ENCODE measurements around the gene EIF4B. TPM values are rescaled to one million over a fixed set of nuclear protein-coding genes. Genes with fewer than 3 reads are reported as not detected.

The EIF4B gene
- total RNA-seq, 1 experiment from 2014 or later: 713 TPM

- peak overlapping the region; percentile 74 for H3K4me2 ChIP-seq (ENCODE audit: insufficient read depth, insufficient read length, low read length)
- peaks cover 17% of the 10 kb centered on the region; the same call in 1 of the 2 replicates for H3K4me1 ChIP-seq (ENCODE audit: insufficient read depth, low read length)
- no CpG with 5 or more reads among the region's 4 CpGs for WGBS (ENCODE audit: extremely low coverage, insufficient read length, low lambda C conversion rate)
- H3K23ac ChIP-seq (ENCODE audit: insufficient read length, low read depth, low read length): no peak overlapping the region
- H3K27ac ChIP-seq (ENCODE audit: insufficient read length, low read depth, low read length): no peak overlapping the region
- no peak overlapping the region for H2BK120ac ChIP-seq (ENCODE audit: low read depth, low read length, poor library complexity, severe bottlenecking)
- DNase-seq: no peak
- peaks cover 12% of the 10 kb centered on the region for H3K23me2 ChIP-seq (ENCODE audit: insufficient read length, low read depth, low read length, poor library complexity, severe bottlenecking)
- no peak overlapping the region for H3K9ac ChIP-seq (ENCODE audit: extremely low read depth, insufficient read length, low read length)
- no peak overlapping the region for H4K8ac ChIP-seq (replicated peaks; ENCODE audit: insufficient read length, low read depth, low read length)
- H3K4ac ChIP-seq (ENCODE audit: low read depth, low read length): no peak overlapping the region
- no peaks in the 10 kb centered on the region for H4K20me1 ChIP-seq (ENCODE audit: control insufficient read depth, insufficient read depth, insufficient read length)
- Mint-ChIP-seq H3K9me3 (no peaks in the 10 kb centered on the region; a peak in 1 of 5 replicates), H3K4me1 (peaks cover 66 to 74% of the 10 kb centered on the region in 2 experiments), H3K36me3 (ENCODE audit: insufficient read depth in 1 of 3, low read depth in 3 of 3) (peaks cover 4 to 21% (median 5%) of the 10 kb centered on the region in 3 experiments), H3K27me3 (ENCODE audit: low read depth) (peaks cover 37% of the 10 kb centered on the region), H3K4me3 (peak overlapping the region in 1 of 2 experiments; percentile 92; a peak in 2 of 5 replicates), H3K27ac (no peak overlapping the region; a peak in 2 of 7 replicates)
- H3T11ph ChIP-seq (ENCODE audit: low read length): no peak overlapping the region
- no peaks in the 10 kb centered on the region for H3K9me3 ChIP-seq (ENCODE audit: control insufficient read depth, low read depth, low read length)
- no peak overlapping the region for H2BK12ac ChIP-seq (ENCODE audit: insufficient read length, low read depth, low read length)
- no peak overlapping the region for H3K18ac ChIP-seq (ENCODE audit: insufficient read length, low read depth, low read length)
- TF ChIP-seq CTCF (conservative IDR thresholded peaks at IDR 0.05): no peak
- no peak overlapping the region for H2BK5ac ChIP-seq (ENCODE audit: insufficient read length, low read length)
- H2AFZ ChIP-seq (ENCODE audit: low read length): no peak overlapping the region
- no peaks in the 10 kb centered on the region for H3K79me2 ChIP-seq (ENCODE audit: insufficient read depth, low read length)
- H3K79me1 ChIP-seq (ENCODE audit: insufficient read depth, low read depth, low read length, poor library complexity, severe bottlenecking): no peaks in the 10 kb centered on the region
- no peak overlapping the region for H2BK20ac ChIP-seq (ENCODE audit: low read depth, low read length, poor library complexity, severe bottlenecking)
- H3K27me3 ChIP-seq (ENCODE audit: insufficient read depth, low read length): peaks cover 5% of the 10 kb centered on the region; the same call in 1 of the 2 replicates
- no peak overlapping the region for H4K91ac ChIP-seq (ENCODE audit: insufficient read length, low read depth, low read length)
- no peak overlapping the region for H3K14ac ChIP-seq (ENCODE audit: insufficient read depth, low read length)
- H2AK5ac ChIP-seq (ENCODE audit: insufficient read length, low read length): no peak overlapping the region
- H2BK15ac ChIP-seq (ENCODE audit: low read depth, low read length): no peak overlapping the region
- no peak overlapping the region for H4K5ac ChIP-seq (ENCODE audit: insufficient read length, low read depth, low read length)
- H3K56ac ChIP-seq (ENCODE audit: insufficient read length, low read depth, low read length): no peak overlapping the region
Measured at GRCh38 chr12:53044896-53045695, 38.8 kb downstream of the EIF4B start.
